Heart right ventricle (tissue), 16 donors: Measurements from ENCODE around the gene SOHLH2. TPM values are rescaled to one million over a fixed set of nuclear protein-coding genes. Genes with fewer than 3 reads are reported as not detected.

Experiments
- ATAC-seq, 8 donors: fragments of 200-7000 bp; cut with Tn5 transposase; one replicate each; pipeline ENCODE4 v1.9.1; 2020; ENCODE audit warnings: mild to moderate bottlenecking in 8 of 8, moderate library complexity in 8 of 8, moderate number of reproducible peaks in 1 of 8
- DNase-seq, 2 donors: peaks; one replicate each; pipeline ENCODE4 v3.0.0-alpha.2; 2020
- H3K27ac ChIP-seq, 10 donors: fragments of 200-600 bp; sonication (generic) in 2 of 10; one replicate each; pipeline versions ENCODE4 v1.5.0 to v1.8.0; 2020 to 2022; ENCODE audit warnings: mild to moderate bottlenecking in 3 of 10
- H3K27me3 ChIP-seq, 7 donors: fragments of 200-600 bp; one replicate each; pipeline ENCODE4 v1.8.0; 2021 to 2022; ENCODE audit warnings: mild to moderate bottlenecking in 2 of 7
- H3K36me3 ChIP-seq, 9 donors: fragments of 200-600 bp; sonication (generic) in 1 of 9; one replicate each; pipeline versions ENCODE4 v1.5.0 to v1.8.0; 2020 to 2022; ENCODE audit warnings: mild to moderate bottlenecking in 2 of 9
- H3K4me1 ChIP-seq, 9 donors: fragments of 200-600 bp; sonication (generic) in 1 of 9; one replicate each; pipeline versions ENCODE4 v1.5.0 to v1.8.0; 2020 to 2022; ENCODE audit warnings: mild to moderate bottlenecking in 4 of 9
- H3K4me3 ChIP-seq, 10 donors: fragments of 200-600 bp; sonication (generic) in 2 of 10; one replicate each; pipeline versions ENCODE4 v1.5.0 to v1.8.0; 2020 to 2022; ENCODE audit warnings: mild to moderate bottlenecking in 7 of 10, moderate library complexity in 2 of 10
- H3K9me3 ChIP-seq, 11 donors: fragments of 200-600 bp in 10 of 11; sonication (generic) in 2 of 11; one replicate each; pipeline versions ENCODE4 v1.5.0 to v1.8.0; 2013 to 2022; ENCODE audit warnings: mild to moderate bottlenecking in 2 of 11, control low read depth in 1 of 11, moderate library complexity in 1 of 11
- WGBS, 2 donors: extraction: QIAGEN DNeasy Blood & Tissue Kit; methylation state at CpG; one replicate each; pipeline ENCODE4 v1.1.7; 2013; ENCODE audit warnings: inconsistent platforms in 1 of 2; 5-methylcytosine and 5-hydroxymethylcytosine counted together
- intact Hi-C, 10 donors: fragments of 100-400 bp; cut with DNase I; formaldehyde crosslinking; loops; one replicate each; pipeline versions ENCODE4 v1.11.1 to v1.14.2; 2022
- polyA plus RNA-seq, 2 donors: library from polyadenylated mRNA; stranded (reverse); fragments of 200-250 nt; gene quantifications; one replicate each; pipeline ENCODE4 v1.2.3, GENCODE V29; 2013
- total RNA-seq, 10 donors: library from RNA; stranded (reverse); fragmentation: NEBNext Ultra II Directional in 3 of 10; extraction: Animal tissue kit (Norgen Biotek cat#: 25700) in 3 of 10; gene quantifications; one replicate each; pipeline versions ENCODE4 v1.2.1 to v1.2.4, GENCODE V29; 2021 to 2023
- TF ChIP-seq, protein P1 (sequence below), 9 donors: fragments of 200-600 bp; sonication (generic) in 2 of 9; IDR thresholded peaks; one replicate each; pipeline versions ENCODE4 v1.5.0 to v1.8.0; 2021 to 2022; ENCODE audit warnings: antibody characterized with exemption in 9 of 9, mild to moderate bottlenecking in 5 of 9, moderate library complexity in 1 of 9
- donor health status: Arrhythmogenic right ventricular cardiomyopathy.
- donor health status: ischemic (EF 13 %, LVEDD 7.1; RV severe dilation, severe dysfunction).
- donor health status: healthy with polysubstance abuse.
- donor health status: DM: no; HTN: yes; CAD: no.
- donor health status: DM: no; HTN: no; CAD: no.
- donor health status: ischemic (EF 25% LVEDD 6.9; RV normal size, moderate dysfunction).
- donor health status: ischemic (EF 25% LVEDD 5.7; RV mildly dilated, moderate dysfunction).
- donor health status: healthy.
- donor health status: DM: yes; HTN: yes; CAD: no.
- donor health status: Ischemic cardiomyopathy.
- donor health status: ischemic (EF 35%, LVEDD 5.7; RV mildly dilated, moderate dysfunction).
- donor health status: nonischemic (EF 11% LVEDD 7.7; RV severe dilation, severe dysfunction).
- donor health status: DM: yes; HTN: yes; CAD: no.
- donor health status: PGD.
- donor health status: ischemic (EF 29% LVEDD 5.4; RV normal size, mild dysfunction).
- donor health status: nonischemic (EF 23%, LVEDD 6.1; RV moderate dilation, normal function).

SOHLH2 gene
- total and polyA plus RNA-seq, 12 donors, result 0.10 to 3.0 (median 0.79) TPM; not detected in 2

GRCh38 chr13:36147330-36147729, 67.0 kb downstream of the SOHLH2 start:
- H3K36me3 ChIP-seq, result no peaks in the 10 kb centered on the region
- peaks cover 0 to 24% (median under 1%) of the 10 kb centered on the region in 11 donors for H3K9me3 ChIP-seq
- H3K27me3 ChIP-seq, result no peaks in the 10 kb centered on the region
- H3K4me3 ChIP-seq, result no peak overlapping the region
- DNase-seq (no peak), ATAC-seq (peak in 2 of 8 donors; percentile 44 to 45)
- TF ChIP-seq, protein P1, sequence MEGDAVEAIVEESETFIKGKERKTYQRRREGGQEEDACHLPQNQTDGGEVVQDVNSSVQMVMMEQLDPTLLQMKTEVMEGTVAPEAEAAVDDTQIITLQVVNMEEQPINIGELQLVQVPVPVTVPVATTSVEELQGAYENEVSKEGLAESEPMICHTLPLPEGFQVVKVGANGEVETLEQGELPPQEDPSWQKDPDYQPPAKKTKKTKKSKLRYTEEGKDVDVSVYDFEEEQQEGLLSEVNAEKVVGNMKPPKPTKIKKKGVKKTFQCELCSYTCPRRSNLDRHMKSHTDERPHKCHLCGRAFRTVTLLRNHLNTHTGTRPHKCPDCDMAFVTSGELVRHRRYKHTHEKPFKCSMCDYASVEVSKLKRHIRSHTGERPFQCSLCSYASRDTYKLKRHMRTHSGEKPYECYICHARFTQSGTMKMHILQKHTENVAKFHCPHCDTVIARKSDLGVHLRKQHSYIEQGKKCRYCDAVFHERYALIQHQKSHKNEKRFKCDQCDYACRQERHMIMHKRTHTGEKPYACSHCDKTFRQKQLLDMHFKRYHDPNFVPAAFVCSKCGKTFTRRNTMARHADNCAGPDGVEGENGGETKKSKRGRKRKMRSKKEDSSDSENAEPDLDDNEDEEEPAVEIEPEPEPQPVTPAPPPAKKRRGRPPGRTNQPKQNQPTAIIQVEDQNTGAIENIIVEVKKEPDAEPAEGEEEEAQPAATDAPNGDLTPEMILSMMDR (IDR thresholded peaks at IDR 0.05), result no peak
- peaks cover 0 to 11% (median 0%) of the 10 kb centered on the region in 9 donors for H3K4me1 ChIP-seq
- WGBS, 2 donors, result 88 to 91% methylated on average over 3 of the region's 3 CpGs
- intact Hi-C loops, result no loop called here
- peak overlapping the region in 5 of 10 donors; percentile 19 to 78 (median 37) for H3K27ac ChIP-seq

- TF ChIP-seq, protein P1 (IDR thresholded peaks at IDR 0.05), result no peak
- Histone ChIP-seq H3K27ac (peak overlapping the region; percentile 25 to 78 (median 48)), H3K4me1 (peaks cover 0 to 11% (median 0%) of the 10 kb centered on the region in 9 donors), H3K36me3 (no peaks in the 10 kb centered on the region), H3K27me3 (no peaks in the 10 kb centered on the region), H3K4me3 (no peak overlapping the region), H3K9me3 (peaks cover 0 to 24% (median 0%) of the 10 kb centered on the region in 11 donors)
- intact Hi-C loops, result no loop called here
- 56 to 81% methylated on average over 4 of the region's 4 CpGs for WGBS, 2 donors
- peak in 5 of 8 donors; percentile 29 to 90 (median 72) for ATAC-seq
- no peak for DNase-seq
Measured at GRCh38 chr13:36146511-36147269, 67.7 kb downstream of the SOHLH2 start.

- Histone ChIP-seq H3K4me1 (peaks cover 0 to 11% (median 0%) of the 10 kb centered on the region in 9 donors), H3K36me3 (no peaks in the 10 kb centered on the region), H3K4me3 (no peak overlapping the region), H3K27me3 (no peaks in the 10 kb centered on the region), H3K27ac (no peak overlapping the region), H3K9me3 (peaks cover 0 to 25% (median 0%) of the 10 kb centered on the region in 11 donors)
- ATAC-seq (no peak), DNase-seq (no peak)
- intact Hi-C loops, result no loop called here
- 49 to 76% methylated on average over 2 of the region's 2 CpGs for WGBS, 2 donors
- TF ChIP-seq, protein P1 (IDR thresholded peaks at IDR 0.05), result no peak
Measured at GRCh38 chr13:36143738-36144137, 70.6 kb downstream of the SOHLH2 start.

DNA sequence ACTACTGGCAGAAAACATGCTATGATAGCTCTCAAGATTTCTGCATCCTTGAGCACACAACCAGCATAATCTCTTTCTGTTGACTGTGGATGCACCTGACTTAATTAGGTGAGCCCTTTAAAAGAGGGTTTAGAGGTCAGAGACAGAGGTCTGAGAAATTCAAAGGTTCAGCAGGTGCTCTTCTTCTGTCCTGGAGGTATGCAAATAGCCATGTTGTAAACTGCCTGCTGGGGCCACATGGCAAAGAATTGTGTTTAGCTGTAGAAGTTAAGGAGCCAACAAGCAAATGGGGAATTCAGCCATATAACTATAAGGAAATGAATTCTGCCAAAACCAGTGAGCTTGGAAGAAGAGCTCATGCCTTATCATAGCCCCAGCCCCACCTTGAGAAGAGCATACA, 71.6 kb downstream of the SOHLH2 start:
- peaks cover 0 to 25% (median 0%) of the 10 kb centered on the region in 11 donors for H3K9me3 ChIP-seq
- H3K27me3 ChIP-seq, result no peaks in the 10 kb centered on the region
- no peaks in the 10 kb centered on the region for H3K36me3 ChIP-seq
- TF ChIP-seq, protein P1 (IDR thresholded peaks at IDR 0.05), result no peak
- DNase-seq (no peak), ATAC-seq (no peak)
- no peak overlapping the region for H3K27ac ChIP-seq
- H3K4me3 ChIP-seq, result no peak overlapping the region
- intact Hi-C loops, result no loop called here
- H3K4me1 ChIP-seq, result peaks cover 0 to 8% (median 0%) of the 10 kb centered on the region in 9 donors
